ENCODE data around the gene SEC14L1.

The SEC14L1 gene

GRCh38 chr17:77214328-77214727 is 73.6 kb downstream of the SEC14L1 start:
- no peak for DNase-seq (ENCODE audit: low spot score)

GRCh38 chr17:77214743-77215142 is 74.0 kb downstream of the SEC14L1 start:
- DNase-seq (ENCODE audit: low spot score) = peak; percentile 55

- DNase-seq (ENCODE audit: low spot score) = no peak
These were observed 74.5 kb downstream of the SEC14L1 start for GRCh38 chr17:77215281-77215680.

GRCh38 chr17:77216486-77216885 is 75.7 kb downstream of the SEC14L1 start:
- no peak for DNase-seq (ENCODE audit: low spot score)

GRCh38 chr17:77217123-77217522 is 76.4 kb downstream of the SEC14L1 start:
- DNase-seq (ENCODE audit: low spot score) = no peak

GRCh38 chr17:77217566-77217965 is 76.8 kb downstream of the SEC14L1 start:
- no peak for DNase-seq (ENCODE audit: low spot score)

GRCh38 chr17:77218902-77219301 is 78.1 kb downstream of the SEC14L1 start:
- DNase-seq (ENCODE audit: low spot score) = no peak

GRCh38 chr17:77222356-77222755 is 81.6 kb downstream of the SEC14L1 start:
- no peak for DNase-seq (ENCODE audit: low spot score)

- DNase-seq (ENCODE audit: low spot score) = no peak
These were observed 83.1 kb downstream of the SEC14L1 start for GRCh38 chr17:77223642-77224420.

- DNase-seq (ENCODE audit: low spot score) = no peak
These were observed 84.5 kb downstream of the SEC14L1 start for GRCh38 chr17:77225265-77225664.

GRCh38 chr17:77227461-77228240 is 86.9 kb downstream of the SEC14L1 start:
- no peak for DNase-seq (ENCODE audit: low spot score)

GRCh38 chr17:77228241-77228752 is 87.5 kb downstream of the SEC14L1 start:
- DNase-seq (ENCODE audit: low spot score) = no peak

- no peak for DNase-seq (ENCODE audit: low spot score)
These were observed 88.0 kb downstream of the SEC14L1 start for GRCh38 chr17:77228816-77229215.

- DNase-seq (ENCODE audit: low spot score) = no peak
These were observed 89.1 kb downstream of the SEC14L1 start for GRCh38 chr17:77229786-77230435.

- DNase-seq (ENCODE audit: low spot score) = no peak
These were observed 89.7 kb downstream of the SEC14L1 start for GRCh38 chr17:77230436-77230830.

- DNase-seq (ENCODE audit: low spot score) = no peak
These were observed 90.5 kb downstream of the SEC14L1 start for GRCh38 chr17:77231076-77231871.

GRCh38 chr17:77233127-77233526 is 92.4 kb downstream of the SEC14L1 start:
- no peak for DNase-seq (ENCODE audit: low spot score)

- peak; percentile 44 for DNase-seq (ENCODE audit: low spot score)
These were observed 93.0 kb downstream of the SEC14L1 start for GRCh38 chr17:77233635-77234334.

GRCh38 chr17:77234695-77235094 is 93.9 kb downstream of the SEC14L1 start:
- no peak for DNase-seq (ENCODE audit: low spot score)

- peak; percentile 81 for DNase-seq (ENCODE audit: low spot score)
These were observed 94.7 kb downstream of the SEC14L1 start for GRCh38 chr17:77235370-77235941.
